Tibial nerve (tissue), 4 donors: ENCODE results near the gene LTBP2.

Experiments
- CTCF ChIP-seq, 5 experiments: fragments of 200-600 bp in 3 of 5; fragments of 450-650 bp in 2 of 5; sonication (generic) in 3 of 5; IDR thresholded peaks; one replicate each; pipeline ENCODE4 v1.5.1; 2016 to 2019; ENCODE audit warnings: antibody characterized with exemption in 5 of 5, mild to moderate bottlenecking in 3 of 5, moderate library complexity in 2 of 5
- EP300 ChIP-seq, 2 donors: sonication (generic); formaldehyde crosslinking; IDR thresholded peaks; one replicate each; pipeline ENCODE4 v1.6.1; 2017; ENCODE audit warnings: antibody characterized with exemption in 2 of 2, mild to moderate bottlenecking in 1 of 2
- POLR2A ChIP-seq, 2 donors: fragments of 450-650 bp; IDR thresholded peaks; one replicate each; pipeline ENCODE4 v1.6.1; 2017; ENCODE audit warnings: antibody characterized with exemption in 2 of 2, mild to moderate bottlenecking in 2 of 2, moderate library complexity in 2 of 2

DNA sequence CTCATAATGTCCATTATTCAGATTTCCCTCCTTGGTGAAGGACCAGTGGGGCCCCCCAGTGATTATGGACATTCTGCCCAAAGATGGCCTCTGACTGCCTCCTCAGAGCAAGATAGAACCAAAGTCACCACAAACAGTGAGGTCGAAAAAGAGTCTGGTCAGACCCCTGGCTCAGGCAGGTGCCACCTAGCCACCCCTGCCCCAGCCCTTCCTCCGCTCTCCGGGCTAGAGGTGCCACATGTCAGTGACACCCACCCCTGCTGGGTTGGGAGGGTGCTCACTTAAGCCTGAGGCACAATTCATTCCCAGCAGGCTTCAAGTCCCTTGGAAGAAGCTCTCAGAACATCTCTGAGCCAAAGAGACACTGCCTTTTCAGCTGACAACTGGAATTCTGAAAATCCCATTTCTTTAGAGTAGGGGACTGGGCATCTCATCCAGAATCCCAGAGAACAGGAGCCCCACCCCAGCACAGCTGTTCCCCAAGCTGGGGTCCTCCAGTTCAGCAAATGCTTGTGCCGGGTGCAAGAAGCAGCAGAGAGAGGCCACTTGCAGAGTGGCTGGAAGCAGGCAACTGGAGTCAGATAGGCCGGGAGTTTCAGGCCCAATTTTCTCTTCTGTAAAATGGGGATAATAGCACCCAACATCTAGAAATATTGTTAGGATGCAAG is 68.1 kb downstream of the LTBP2 start:
- TF ChIP-seq CTCF (IDR thresholded peaks at IDR 0.05) (no peak), POLR2A (IDR thresholded peaks at IDR 0.05) (no peak), EP300 (IDR thresholded peaks at IDR 0.05) (no peak)
